ENCODE results near the gene OR52W1. TPM values are rescaled to one million over a fixed set of nuclear protein-coding genes. Genes with fewer than 3 reads are reported as not detected.
"Not testable (repeated sequence)": the region's sequence is repeated elsewhere in the genome, so short reads cannot be mapped to it uniquely, and the experiment has no call there.

The OR52W1 gene
- total RNA-seq, 1 experiment from 2014 or later: not detected

- DNase-seq: peak in 1 of 2 experiments; percentile 47
- BruUV-seq (replicated peaks): no TSS peak
- intact Hi-C loops (cut with micrococcal nuclease; ENCODE audit: unreplicated experiment): loop anchor here (1.0 kb wide), 2 partner anchors 10 to 14 kb away; partner anchors contain the start of gene FHIP1B
- POLR2A ChIA-PET: no interaction called here
- Histone ChIP-seq H3K4me3 (ENCODE audit: low read depth, low read length) (no peak overlapping the region), H3K36me3 (ENCODE audit: control insufficient read depth, insufficient read depth, low read length) (no peaks in the 10 kb centered on the region), H3K9me3 (no peaks in the 10 kb centered on the region), H3K27me3 (replicated peaks; ENCODE audit: control insufficient read depth, insufficient read depth, low read length) (no peaks in the 10 kb centered on the region), H3K4me1 (peaks cover 15% of the 10 kb centered on the region)
- H3K9me3 Mint-ChIP-seq (ENCODE audit: unreplicated experiment): no peaks in the 10 kb centered on the region
- peaks cover 17% of the 10 kb centered on the region for H3K4me1 Mint-ChIP-seq (ENCODE audit: low read depth, unreplicated experiment)
- TF ChIP-seq CTCF (IDR thresholded peaks at IDR 0.05; ENCODE audit: insufficient read depth in 1 of 2, low read depth in 1 of 2, low read length in 1 of 2, severe bottlenecking in 1 of 2, unreplicated experiment in 1 of 2): no peak
- no peak overlapping the region for H3K27ac Mint-ChIP-seq (ENCODE audit: unreplicated experiment)
- H3K27me3 Mint-ChIP-seq (ENCODE audit: insufficient read depth, unreplicated experiment): no peaks in the 10 kb centered on the region
- CTCF ChIA-PET: no interaction called here
- no peaks in the 10 kb centered on the region for H3K36me3 Mint-ChIP-seq (ENCODE audit: insufficient read depth, unreplicated experiment)
- H3K4me3 Mint-ChIP-seq (ENCODE audit: unreplicated experiment): no peak overlapping the region
Measured at GRCh38 chr11:6248248-6248647, 49.2 kb downstream of the OR52W1 start.

DNA sequence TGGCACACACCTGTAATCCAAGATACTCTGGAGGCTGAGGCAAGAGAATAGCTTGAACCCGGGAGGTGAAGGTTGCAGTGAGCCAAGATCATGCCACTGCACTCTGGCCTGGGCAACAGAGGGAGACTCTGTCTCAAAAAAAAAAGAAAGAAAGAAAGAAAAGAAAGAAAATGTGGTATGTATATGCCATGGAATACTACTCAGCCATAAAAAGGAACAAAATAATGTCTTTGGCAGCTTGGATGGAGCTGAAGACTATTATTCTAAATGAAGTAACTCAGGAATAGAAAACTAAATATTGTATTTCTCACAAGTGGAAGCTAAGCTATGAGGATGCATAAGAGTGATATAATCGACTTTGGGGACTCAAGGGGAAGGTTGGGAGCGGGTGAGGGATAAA lies 49.9 kb downstream of the OR52W1 start:
- H3K36me3 Mint-ChIP-seq (ENCODE audit: insufficient read depth, unreplicated experiment); H3K4me3 ChIP-seq (ENCODE audit: low read depth, low read length); H3K36me3 ChIP-seq (ENCODE audit: control insufficient read depth, insufficient read depth, low read length); BruUV-seq (replicated peaks); H3K27ac Mint-ChIP-seq (ENCODE audit: unreplicated experiment); CTCF ChIA-PET; H3K9me3 Mint-ChIP-seq (ENCODE audit: unreplicated experiment); H3K27me3 Mint-ChIP-seq (ENCODE audit: insufficient read depth, unreplicated experiment); H3K27me3 ChIP-seq (replicated peaks; ENCODE audit: control insufficient read depth, insufficient read depth, low read length); H3K4me3 Mint-ChIP-seq (ENCODE audit: unreplicated experiment); H3K9me3 ChIP-seq; DNase-seq; POLR2A ChIA-PET: not testable (repeated sequence)
- intact Hi-C loops (cut with micrococcal nuclease; ENCODE audit: unreplicated experiment): loop anchor here (1.0 kb wide), 2 partner anchors 11 to 15 kb away; partner anchors contain the start of gene FHIP1B
- H3K4me1 ChIP-seq: peaks cover 15% of the 10 kb centered on the region
- H3K4me1 Mint-ChIP-seq (ENCODE audit: low read depth, unreplicated experiment): peaks cover 17% of the 10 kb centered on the region

Other genes starting within 250 kb of the OR52W1 start
- gene OR56A5, start 230.7 kb upstream of the OR52W1 start, total RNA-seq (2022): not detected in 2 replicates
- gene OR52L1, start 212.2 kb upstream of the OR52W1 start, total RNA-seq (2022): not detected in 2 replicates
- gene OR56A4, start 192.3 kb upstream of the OR52W1 start, total RNA-seq (2022): not detected in 2 replicates
- gene OR56A1, start 168.5 kb upstream of the OR52W1 start, total RNA-seq (2022): not detected in 2 replicates
- gene OR56B4, start 91.5 kb upstream of the OR52W1 start, total RNA-seq (2022): not detected in 2 replicates
- not detected in 2 replicates for gene OR52B2, start 28.9 kb upstream of the OR52W1 start, total RNA-seq (2022)
- gene C11orf42, start 6.3 kb downstream of the OR52W1 start, total RNA-seq (2022): not detected in 2 replicates
- gene FHIP1B, start 35.4 kb downstream of the OR52W1 start, total RNA-seq (2022): 26.8 and 27.8 TPM in 2 replicates
- gene CNGA4, start 39.9 kb downstream of the OR52W1 start, total RNA-seq (2022): 0.56 TPM in 1 of 2 replicates, not detected in the other
- gene CCKBR, start 60.6 kb downstream of the OR52W1 start, total RNA-seq (2022): 1.6 and 2.1 TPM in 2 replicates
- gene CAVIN3, start 121.3 kb downstream of the OR52W1 start, total RNA-seq (2022): 7.7 and 11.2 TPM in 2 replicates
- 38.6 and 41.9 TPM in 2 replicates for gene SMPD1, start 191.2 kb downstream of the OR52W1 start, total RNA-seq (2022)
- 37.8 and 39.0 TPM in 2 replicates for gene APBB1, start 219.9 kb downstream of the OR52W1 start, total RNA-seq (2022)
- 10.7 and 10.9 TPM in 2 replicates for gene HPX, start 241.8 kb downstream of the OR52W1 start, total RNA-seq (2022)

All from Caco-2 (cell line).